Pancreas (tissue), 10 donors: ENCODE results near the gene RHOH. TPM values are rescaled to one million over a fixed set of nuclear protein-coding genes. Genes with fewer than 3 reads are reported as not detected.

Source experiments
- ATAC-seq, 4 donors: fragments of 200-7000 bp; cut with Tn5 transposase; one replicate each; pipeline versions ENCODE4 v1.8.0 to v1.9.1; 2020; ENCODE audit warnings: mild to moderate bottlenecking in 4 of 4, moderate library complexity in 4 of 4
- DNase-seq, 6 donors: peaks; one replicate each; pipeline ENCODE4 v3.0.0-alpha.2; 2020
- FAIRE-seq: peaks from 2 replicates; lab custom pipeline; 2012; peaks lifted over from hg19 to GRCh38; lab: Jason Lieb, UNC
- H3K27ac ChIP-seq, 4 donors: fragments of 200-600 bp; sonication (generic); 1 replicate in 3 of 4; 2 replicates in 1 of 4; pipeline versions ENCODE4 v1.5.0 to v1.8.0; 2020
- H3K27me3 ChIP-seq, 4 donors: fragments of 200-600 bp; one replicate each; pipeline ENCODE4 v1.8.0; 2021
- H3K36me3 ChIP-seq, 3 donors: fragments of 200-600 bp; sonication (generic) in 1 of 3; one replicate each; pipeline versions ENCODE4 v1.5.0 to v1.8.0; 2020 to 2021
- H3K4me1 ChIP-seq, 3 donors: fragments of 200-600 bp; one replicate each; pipeline ENCODE4 v1.8.0; 2021
- H3K4me3 ChIP-seq, 4 donors: fragments of 200-600 bp; sonication (generic) in 2 of 4; one replicate each; pipeline versions ENCODE4 v1.5.0 to v1.8.0; 2020 to 2021
- H3K9me3 ChIP-seq, 4 donors: fragments of 200-600 bp; one replicate each; pipeline ENCODE4 v1.8.0; 2021
- CTCF ChIP-seq, 4 donors: fragments of 200-600 bp; sonication (generic) in 3 of 4; IDR thresholded peaks; one replicate each; pipeline versions ENCODE4 v1.5.0 to v1.8.0; 2021; ENCODE audit warnings: antibody characterized with exemption in 4 of 4
- WGBS, 2 donors: extraction: QIAGEN DNeasy Blood & Tissue Kit; methylation state at CpG; one replicate each; pipeline ENCODE4 v1.1.7; 2013; 5-methylcytosine and 5-hydroxymethylcytosine counted together
- intact Hi-C, 3 donors: fragments of 100-400 bp; cut with DNase I; formaldehyde crosslinking; loops; one replicate each; pipeline versions ENCODE4 v1.11.1 to v1.14.2; 2022
- polyA plus RNA-seq, 2 donors: library from polyadenylated mRNA; stranded (reverse); fragments of 200-250 nt; gene quantifications; one replicate each; pipeline ENCODE4 v1.2.3, GENCODE V29; 2013
- total RNA-seq, 6 donors: library from RNA; stranded (reverse); fragmentation: NEBNext Ultra II Directional in 4 of 6; extraction: Animal tissue kit (Norgen Biotek cat#: 25700) in 4 of 6; gene quantifications; one replicate each; pipeline versions ENCODE4 v1.2.1 to v1.2.4, GENCODE V29; 2021 to 2023
- donor health status: healthy with polysubstance abuse.
- donor health status: DM: no; HTN: no; CAD: no; lungs with moderate emphysema.
- donor health status: DM: no; HTN: no; CAD: no.
- donor health status: control.
- donor health status: control.
- donor health status: Bipolar disorder and iron deficiency.
- donor health status: DM: yes; HTN: yes; CAD: no.
- donor health status: DM: no; HTN: no; CAD: no.
- donor health status: DM: no; HTN: no; CAD: no.
- donor health status: DM: yes; HTN: yes; CAD: no.

The RHOH gene
- total and polyA plus RNA-seq, 8 donors = 0.08 to 1.8 (median 0.49) TPM

- Histone ChIP-seq H3K4me3 (no peak overlapping the region), H3K4me1 (no peaks in the 10 kb centered on the region), H3K27me3 (no peaks in the 10 kb centered on the region), H3K27ac (no peak overlapping the region), H3K36me3 (no peaks in the 10 kb centered on the region), H3K9me3 (no peaks in the 10 kb centered on the region)
- FAIRE-seq = no peak
- TF ChIP-seq CTCF (IDR thresholded peaks at IDR 0.05) = no peak
- WGBS, 2 donors = 67 to 68% methylated on average over 3 of the region's 3 CpGs
- intact Hi-C loops = no loop called here
- ATAC-seq = peak; percentile 48 to 90 (median 74)
- no peak for DNase-seq
These were observed 58.8 kb downstream of the RHOH start for GRCh38 chr4:40255393-40256281.

- FAIRE-seq (no peak), ATAC-seq (no peak)
These were observed 59.5 kb downstream of the RHOH start for GRCh38 chr4:40256329-40256728.

GRCh38 chr4:40256817-40257216, 60.0 kb downstream of the RHOH start:
- no peaks in the 10 kb centered on the region for H3K36me3 ChIP-seq
- H3K9me3 ChIP-seq = no peaks in the 10 kb centered on the region
- 92 to 94% methylated on average over 3 of the region's 3 CpGs for WGBS, 2 donors
- H3K4me1 ChIP-seq = no peaks in the 10 kb centered on the region
- no peak overlapping the region for H3K27ac ChIP-seq
- no peak overlapping the region for H3K4me3 ChIP-seq
- ATAC-seq (no peak), FAIRE-seq (no peak), DNase-seq (no peak)
- intact Hi-C loops = no loop called here
- TF ChIP-seq CTCF (IDR thresholded peaks at IDR 0.05) = no peak
- no peaks in the 10 kb centered on the region for H3K27me3 ChIP-seq

More at GRCh38 chr4:40256329-40256728, 59.5 kb downstream of the RHOH start:
- H3K4me3 ChIP-seq = no peak overlapping the region
- 81 to 89% methylated on average over 5 of the region's 5 CpGs for WGBS, 2 donors
- H3K27ac ChIP-seq = no peak overlapping the region
- TF ChIP-seq CTCF (IDR thresholded peaks at IDR 0.05) = no peak
- no peaks in the 10 kb centered on the region for H3K9me3 ChIP-seq
- DNase-seq = no peak
- no peaks in the 10 kb centered on the region for H3K36me3 ChIP-seq
- no peaks in the 10 kb centered on the region for H3K27me3 ChIP-seq
- intact Hi-C loops = no loop called here
- no peaks in the 10 kb centered on the region for H3K4me1 ChIP-seq

GRCh38 chr4:40258627-40259026, 61.8 kb downstream of the RHOH start:
- Histone ChIP-seq H3K27me3 (no peaks in the 10 kb centered on the region), H3K27ac (no peak overlapping the region), H3K4me1 (no peaks in the 10 kb centered on the region), H3K9me3 (no peaks in the 10 kb centered on the region), H3K4me3 (no peak overlapping the region), H3K36me3 (no peaks in the 10 kb centered on the region)
- FAIRE-seq (no peak), DNase-seq (no peak), ATAC-seq (peak in 1 of 4 donors; percentile 24)
- WGBS, 2 donors = 71 to 76% methylated on average over 8 of the region's 8 CpGs
- intact Hi-C loops = no loop called here
- TF ChIP-seq CTCF (IDR thresholded peaks at IDR 0.05) = no peak
